Metanephros (tissue), 1 donor: ENCODE data around the gene UQCRH. TPM values are rescaled to one million over a fixed set of nuclear protein-coding genes. Genes with fewer than 3 reads are reported as not detected.

Experiments used
- total RNA-seq: library from RNA; depleted of rRNA; stranded (reverse); fragments of >200 nt; gene quantifications from one replicate; pipeline ENCODE4 v1.2.3, GENCODE V29; 2014

UQCRH gene
- total RNA-seq = 238 TPM

DNA sequence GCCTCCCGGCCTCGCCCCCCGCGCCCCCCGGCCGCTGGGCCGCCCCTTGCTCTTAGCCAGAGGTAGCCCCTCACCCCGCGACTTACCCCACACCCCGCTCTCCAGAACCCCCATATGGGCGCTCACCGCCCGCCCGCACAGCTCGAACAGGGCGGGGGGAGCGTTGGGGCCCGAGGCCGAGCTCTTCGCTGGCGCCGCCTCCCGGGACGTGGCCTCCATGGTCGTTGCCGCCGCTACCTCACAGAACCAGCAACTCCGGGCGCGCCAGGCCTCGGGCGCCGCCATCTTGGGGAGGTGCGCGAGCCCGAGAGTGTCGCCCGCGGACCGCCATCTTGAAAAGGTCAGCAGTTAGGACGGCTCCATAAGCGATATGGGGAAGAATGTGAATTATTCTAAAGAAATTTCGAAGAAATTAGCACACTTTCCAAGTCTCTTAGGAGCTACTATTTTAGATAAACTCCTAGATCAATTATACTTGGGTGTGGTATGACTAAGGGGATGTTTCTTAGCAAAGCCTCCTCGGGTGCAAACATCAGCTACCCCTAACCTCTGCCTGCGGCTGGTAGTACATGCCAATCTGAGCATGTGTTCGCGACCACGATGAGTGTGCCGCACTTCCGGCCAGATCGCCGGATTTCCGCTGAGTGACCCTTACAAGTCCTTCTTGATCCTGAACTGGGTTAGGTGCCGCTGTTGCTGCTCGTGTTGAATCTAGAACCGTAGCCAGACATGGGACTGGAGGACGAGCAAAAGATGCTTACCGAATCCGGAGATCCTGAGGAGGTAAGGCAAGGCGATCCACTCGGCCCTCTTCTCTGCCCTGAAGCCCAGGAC is at the start of gene UQCRH, which contains the start of gene LRRC41:
TSS of gene UQCRH (plus strand) at position 661 of the 834 bp plus-strand sequence. CDS start at position 730, 69 bp downstream.
TSS of gene LRRC41 (minus strand) at position 579 of the 834 bp plus-strand sequence. CDS start at position 285, 294 bp downstream.

GRCh38 chr1:46340404-46341221 is 37.1 kb downstream of the UQCRH start, which contains the start of gene NSUN4:
NSUN4 (plus strand) TSS chr1:46340807; CDS start chr1:46340827, 20 bp downstream.

Other genes starting within 250 kb of the UQCRH start
- 14.1 TPM for gene PIK3R3, start 171.1 kb upstream of the UQCRH start, total RNA-seq
- gene TSPAN1, start 128.6 kb upstream of the UQCRH start, total RNA-seq = 34.1 TPM
- gene P3R3URF, start 127.2 kb upstream of the UQCRH start, total RNA-seq = not detected
- gene POMGNT1, start 105.3 kb upstream of the UQCRH start, total RNA-seq = 48.1 TPM
- gene LURAP1, start 100.4 kb upstream of the UQCRH start, total RNA-seq = 6.8 TPM
- 6.7 TPM for gene RAD54L, start 55.9 kb upstream of the UQCRH start, total RNA-seq
- gene LRRC41, start 82 bp upstream of the UQCRH start, total RNA-seq = 90.7 TPM
- 26.6 TPM for gene NSUN4, start 37.1 kb downstream of the UQCRH start, total RNA-seq
- gene FAAH, start 90.6 kb downstream of the UQCRH start, total RNA-seq = 27.0 TPM
- not detected for gene DMBX1, start 186.1 kb downstream of the UQCRH start, total RNA-seq
- not detected for gene KNCN, start 247.9 kb downstream of the UQCRH start, total RNA-seq